ENCODE results near the gene SETD1B.

The SETD1B gene

DNA sequence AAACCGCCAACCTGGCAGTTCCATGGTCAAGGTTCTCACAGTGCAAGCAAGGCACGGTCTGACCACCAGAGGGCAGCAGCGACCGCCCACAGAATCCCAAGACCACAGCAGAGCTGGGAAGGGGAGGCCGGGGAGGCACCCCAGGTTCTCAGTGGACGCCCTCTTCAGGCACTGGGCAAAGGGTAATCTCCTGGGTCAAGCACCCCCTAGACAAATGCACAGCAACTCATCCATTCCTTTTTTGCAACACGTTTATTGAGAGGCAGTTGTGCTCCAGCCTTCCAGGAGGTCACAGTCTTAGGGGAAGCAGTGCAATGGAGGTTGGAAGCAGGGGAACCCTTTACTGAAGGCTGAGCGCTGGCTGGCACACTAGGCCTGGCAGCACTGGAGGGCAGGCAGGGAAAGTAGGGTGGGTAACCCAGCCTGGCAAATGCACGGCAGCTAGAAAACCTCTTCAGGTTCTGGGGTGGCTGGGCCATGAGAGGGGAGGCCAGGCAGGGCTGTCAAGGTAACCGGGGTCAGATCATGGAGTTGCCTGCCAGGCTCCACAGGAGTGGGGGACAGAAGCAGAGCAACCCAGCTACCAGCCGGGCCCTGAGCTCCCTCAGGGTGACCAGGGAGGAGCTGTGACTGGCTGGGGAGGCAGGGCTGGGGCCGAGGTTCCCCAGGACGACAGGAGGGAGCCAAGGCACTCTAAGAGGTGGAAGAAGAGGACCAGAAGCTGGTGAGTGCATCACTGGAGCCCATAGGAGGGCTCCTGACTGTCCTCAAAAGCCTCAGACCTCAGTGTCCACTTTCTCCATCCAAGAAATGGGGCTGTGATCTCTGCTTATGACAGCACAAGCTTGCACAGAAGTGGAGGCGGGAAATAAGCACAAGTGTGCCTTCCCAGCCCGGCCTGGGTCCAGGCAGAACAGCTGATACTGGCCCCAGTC is 8.5 kb upstream of the SETD1B start:
- peak; percentile 81 for DNase-seq

DNA sequence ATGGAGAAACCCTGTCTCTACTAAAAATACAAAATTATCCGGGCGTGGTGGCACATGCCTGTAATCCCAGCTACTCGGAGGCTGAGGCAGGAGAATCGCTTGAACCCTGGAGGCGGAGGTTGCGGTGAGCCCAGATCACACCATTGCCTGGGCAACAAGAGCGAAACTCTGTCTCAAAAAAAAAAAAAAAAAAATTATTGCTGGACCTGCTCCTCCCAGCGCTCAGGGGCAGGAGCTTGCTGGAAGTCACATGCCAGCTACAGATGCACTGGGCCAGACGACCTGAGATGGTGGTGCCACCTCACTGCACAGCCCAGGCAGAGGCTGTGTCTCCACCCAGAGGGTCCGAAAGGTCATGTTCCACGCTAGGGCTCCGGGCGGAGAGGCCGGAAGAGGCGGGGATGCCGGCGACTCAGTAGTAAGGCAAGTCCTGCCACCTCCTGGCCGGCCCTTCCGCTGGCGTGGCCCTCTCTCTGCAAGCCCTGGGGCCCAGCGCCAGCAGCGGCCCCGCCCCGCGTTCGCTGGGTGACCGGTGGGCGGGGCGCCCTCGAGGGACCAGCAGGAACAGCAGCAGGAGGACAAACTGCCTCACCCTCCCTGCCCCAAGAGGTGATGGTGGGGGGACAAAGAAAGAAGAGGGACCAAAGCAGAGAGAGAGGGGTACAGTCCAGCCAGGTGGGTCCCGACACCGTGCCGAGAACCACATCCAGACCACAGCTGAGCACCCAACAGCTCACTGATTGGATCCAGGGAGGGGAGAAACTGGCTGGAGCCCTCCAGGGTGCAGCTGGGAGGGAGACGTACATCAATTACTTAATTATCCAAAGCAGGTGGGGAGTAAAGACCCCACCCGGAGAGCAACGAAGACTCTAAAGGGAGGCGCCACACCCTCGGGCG is 6.7 kb upstream of the SETD1B start:
- DNase-seq, result peak; percentile 87

GRCh38 chr12:121797937-121798786 is 5.6 kb upstream of the SETD1B start:
- DNase-seq, result peak; percentile 58

DNA sequence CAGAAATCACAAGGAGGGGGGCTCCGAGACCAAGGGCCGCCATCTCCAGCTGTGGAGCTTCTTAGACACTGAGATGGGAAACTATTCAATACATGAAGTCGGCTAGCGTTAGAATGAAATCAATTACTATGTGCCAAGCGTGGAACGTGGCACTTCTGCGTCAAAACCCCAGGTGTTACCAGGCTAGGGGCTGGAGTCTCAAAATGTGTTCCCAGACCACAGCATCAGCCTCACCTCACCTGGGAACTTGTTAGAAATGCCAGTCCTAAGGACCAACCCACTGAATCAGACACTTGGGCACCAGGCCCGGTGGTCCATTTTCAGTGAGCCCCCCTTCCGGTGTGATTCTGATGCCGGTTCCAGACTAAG is 5.0 kb upstream of the SETD1B start:
- no peak for DNase-seq

DNA sequence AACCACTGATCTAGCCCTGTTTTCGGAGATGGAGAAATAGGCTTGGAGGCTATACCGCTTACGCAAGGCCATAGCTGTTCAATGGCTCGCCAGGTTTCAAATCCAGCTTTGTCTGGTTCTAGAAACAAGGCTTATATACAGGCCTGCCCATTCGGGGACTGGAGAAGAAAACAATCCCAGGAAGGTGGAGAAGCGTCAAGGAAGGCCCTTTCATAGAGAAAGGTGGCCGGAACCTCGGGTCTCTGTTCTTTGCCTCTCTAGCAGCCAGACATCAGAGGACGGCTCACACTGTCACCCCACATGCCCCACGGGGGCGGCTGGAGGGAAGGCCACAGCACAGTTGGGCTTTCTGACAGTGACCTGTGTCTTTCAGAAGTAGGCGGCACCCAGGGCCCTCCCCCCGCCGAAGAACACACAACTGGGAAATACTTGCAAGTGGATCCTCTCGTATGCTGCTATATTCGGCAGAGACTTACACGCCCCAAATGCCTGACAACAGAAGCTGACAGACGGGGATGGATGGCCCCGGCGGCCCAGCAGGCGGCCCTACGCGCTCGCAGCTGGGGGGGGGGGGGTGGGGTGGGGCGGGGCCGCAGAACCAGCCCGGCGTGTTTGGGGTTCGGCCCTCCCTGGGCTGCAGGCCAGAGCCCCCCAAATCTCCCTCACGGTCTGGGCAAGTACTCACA is 4.5 kb upstream of the SETD1B start:
- peak; percentile 73 for DNase-seq

DNA sequence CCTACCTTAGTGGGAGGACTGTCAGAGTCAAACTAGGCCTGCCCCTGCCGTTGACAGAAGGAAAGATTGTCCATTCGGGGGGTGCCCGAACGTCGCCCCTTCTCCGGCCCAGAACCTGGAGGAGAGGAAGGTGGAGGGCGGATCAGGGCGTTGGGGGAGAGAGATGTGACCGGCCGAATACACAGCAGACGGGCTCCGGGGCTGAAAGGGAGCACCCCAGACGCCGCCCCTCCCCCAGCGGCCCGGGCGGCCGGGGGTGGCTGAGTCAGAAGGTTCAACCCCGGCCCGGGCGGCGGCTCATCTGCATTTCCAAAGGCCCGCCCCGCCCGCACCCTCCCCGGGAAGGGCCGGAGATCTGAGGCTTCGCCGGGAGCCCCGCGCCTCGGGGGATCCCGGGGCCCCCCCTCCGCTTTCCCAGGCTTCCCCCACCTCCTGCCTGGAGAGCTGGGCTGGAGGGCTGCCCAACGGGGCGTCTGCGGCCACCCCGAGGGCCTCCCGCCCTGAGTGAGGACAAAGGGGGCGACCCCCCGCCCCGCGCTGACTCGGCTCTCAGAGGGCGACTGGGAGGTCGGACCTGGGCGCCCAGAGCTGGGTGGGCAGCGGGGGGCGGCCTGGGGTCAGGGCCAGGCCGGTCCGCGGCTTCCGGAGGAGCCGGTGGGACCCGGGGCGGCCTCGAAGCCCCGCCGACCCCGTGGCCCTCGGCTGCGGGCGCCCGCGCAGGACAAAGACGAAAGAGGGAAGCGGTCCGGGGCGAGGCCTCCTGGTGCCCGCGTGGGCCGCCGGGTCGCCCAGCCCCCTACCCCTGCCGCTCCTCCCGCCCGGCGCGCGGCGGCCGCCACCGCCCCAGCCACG is 3.7 kb upstream of the SETD1B start:
- peak; percentile 88 for DNase-seq

DNA sequence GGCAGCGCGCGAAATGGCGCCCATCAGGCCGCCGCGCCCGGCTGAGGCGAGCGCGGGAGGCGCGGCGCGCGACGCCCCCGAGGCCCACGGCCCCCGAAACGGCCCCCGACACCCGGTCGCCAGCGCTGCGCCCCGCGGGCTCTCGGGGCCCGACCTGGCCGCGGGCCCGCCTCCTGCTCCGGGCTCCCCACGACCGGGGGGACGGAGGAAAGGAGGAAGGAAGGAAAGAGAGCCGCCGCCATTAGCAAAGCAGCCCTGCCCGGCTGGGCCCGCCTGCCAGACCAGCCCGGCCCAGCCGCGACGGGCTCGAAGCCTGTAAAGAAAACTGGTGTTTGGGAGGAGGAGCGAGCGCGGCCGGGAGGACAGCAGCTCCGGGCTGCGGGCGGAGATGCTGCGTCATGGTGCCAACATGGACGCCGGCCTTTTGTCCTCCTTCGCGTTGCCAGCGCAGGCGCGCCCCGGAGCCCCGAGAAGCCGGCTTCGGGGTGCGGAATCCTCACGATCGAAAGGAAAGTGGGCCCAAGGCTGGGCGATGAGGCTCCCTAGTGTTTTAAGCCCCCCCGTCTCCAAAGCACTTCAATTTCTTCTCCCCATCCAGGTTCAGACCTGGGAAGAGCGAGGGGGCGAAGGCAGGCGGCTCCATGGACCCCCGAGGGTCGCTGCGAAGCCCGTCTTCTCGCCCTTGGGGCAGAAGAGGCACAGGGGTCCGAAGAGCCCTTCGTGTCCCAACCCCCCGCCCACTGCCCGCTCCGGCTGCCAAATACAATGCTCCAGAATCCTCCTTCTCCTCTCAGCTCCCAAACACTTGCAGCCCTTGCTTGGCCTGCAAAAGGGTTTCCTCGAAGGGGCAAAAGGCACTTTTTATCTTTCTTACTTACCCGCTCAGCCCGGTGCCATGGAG is 2.9 kb upstream of the SETD1B start:
- DNase-seq, result peak; percentile 85

GRCh38 chr12:121801595-121802484 is 2.0 kb upstream of the SETD1B start:
- DNase-seq, result peak; percentile 59

- DNase-seq, result no peak
Observed at GRCh38 chr12:121802485-121802842, 1.3 kb upstream of the SETD1B start.

DNA sequence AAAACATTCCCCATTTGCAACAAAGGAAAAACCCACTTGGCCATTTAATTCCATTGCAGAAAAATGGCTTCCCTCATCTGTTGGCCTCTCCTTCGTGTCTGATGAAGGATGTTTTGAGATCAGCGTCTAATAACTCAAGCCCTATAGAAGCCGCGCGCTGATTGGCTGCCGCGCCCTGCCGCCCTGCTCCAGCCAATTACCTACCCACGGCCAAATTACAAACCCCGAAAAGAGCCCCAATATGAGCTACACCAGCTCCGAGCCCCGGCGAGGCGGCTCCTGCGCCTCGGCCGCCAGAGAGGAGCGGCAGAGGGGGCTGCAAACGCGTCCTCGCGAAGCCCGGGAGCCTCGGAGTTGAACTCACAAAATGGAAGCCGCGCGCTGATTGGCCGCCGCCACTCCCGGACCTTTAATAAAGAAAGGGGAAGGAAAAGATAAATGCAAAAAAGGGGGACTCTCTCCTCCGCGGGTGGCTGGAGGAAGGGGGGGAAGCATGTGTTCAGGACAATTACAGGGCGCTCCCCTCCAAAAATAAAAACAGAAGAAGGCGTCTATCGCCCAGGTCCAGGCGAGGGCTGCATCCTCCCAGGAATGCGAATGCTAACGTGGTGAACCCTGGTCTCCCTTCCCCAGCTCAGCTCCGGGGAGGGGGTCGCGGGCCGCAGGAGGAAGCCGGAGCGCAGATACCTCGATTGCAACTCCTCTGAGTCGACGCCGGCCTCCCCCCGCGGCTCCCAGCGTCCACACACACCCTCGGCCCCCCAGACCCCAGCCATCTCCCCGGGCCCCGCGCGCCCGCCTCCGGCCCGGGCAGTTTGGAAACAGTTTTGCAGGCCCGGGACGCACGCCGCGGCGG is 738 bp upstream of the SETD1B start:
- DNase-seq, result peak; percentile 99

DNA sequence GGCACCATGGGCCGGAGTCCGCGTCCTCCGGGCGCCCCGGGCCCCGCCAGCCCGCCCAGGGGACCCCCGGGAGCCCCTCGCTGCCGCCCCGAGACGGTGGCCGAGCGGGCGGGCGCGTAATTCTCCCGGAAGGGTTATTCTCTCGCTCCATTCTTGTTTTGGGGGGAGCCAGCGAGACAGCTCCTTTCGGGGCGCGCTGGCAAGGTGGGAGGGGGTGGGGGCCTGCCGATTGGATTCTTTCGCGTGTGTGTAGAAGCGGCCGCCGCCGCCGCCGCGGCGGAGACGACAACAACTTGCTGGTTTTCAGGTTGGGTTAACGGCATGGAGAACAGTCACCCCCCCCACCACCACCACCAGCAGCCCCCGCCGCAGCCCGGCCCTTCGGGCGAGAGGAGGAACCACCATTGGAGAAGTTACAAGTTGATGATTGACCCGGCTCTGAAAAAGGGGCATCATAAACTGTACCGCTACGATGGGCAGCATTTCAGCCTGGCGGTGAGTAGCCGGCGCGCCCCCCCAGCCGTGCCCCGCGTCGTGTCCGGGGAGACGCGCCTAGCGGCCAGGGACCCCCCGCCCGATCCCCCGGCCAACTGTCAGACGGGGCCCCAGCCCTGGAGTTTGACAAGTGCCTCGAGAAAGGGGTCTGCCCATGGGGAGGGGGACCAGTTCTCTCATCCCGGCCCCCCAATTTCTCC is 755 bp downstream of the SETD1B start:
- DNase-seq, result peak; percentile 63

DNA sequence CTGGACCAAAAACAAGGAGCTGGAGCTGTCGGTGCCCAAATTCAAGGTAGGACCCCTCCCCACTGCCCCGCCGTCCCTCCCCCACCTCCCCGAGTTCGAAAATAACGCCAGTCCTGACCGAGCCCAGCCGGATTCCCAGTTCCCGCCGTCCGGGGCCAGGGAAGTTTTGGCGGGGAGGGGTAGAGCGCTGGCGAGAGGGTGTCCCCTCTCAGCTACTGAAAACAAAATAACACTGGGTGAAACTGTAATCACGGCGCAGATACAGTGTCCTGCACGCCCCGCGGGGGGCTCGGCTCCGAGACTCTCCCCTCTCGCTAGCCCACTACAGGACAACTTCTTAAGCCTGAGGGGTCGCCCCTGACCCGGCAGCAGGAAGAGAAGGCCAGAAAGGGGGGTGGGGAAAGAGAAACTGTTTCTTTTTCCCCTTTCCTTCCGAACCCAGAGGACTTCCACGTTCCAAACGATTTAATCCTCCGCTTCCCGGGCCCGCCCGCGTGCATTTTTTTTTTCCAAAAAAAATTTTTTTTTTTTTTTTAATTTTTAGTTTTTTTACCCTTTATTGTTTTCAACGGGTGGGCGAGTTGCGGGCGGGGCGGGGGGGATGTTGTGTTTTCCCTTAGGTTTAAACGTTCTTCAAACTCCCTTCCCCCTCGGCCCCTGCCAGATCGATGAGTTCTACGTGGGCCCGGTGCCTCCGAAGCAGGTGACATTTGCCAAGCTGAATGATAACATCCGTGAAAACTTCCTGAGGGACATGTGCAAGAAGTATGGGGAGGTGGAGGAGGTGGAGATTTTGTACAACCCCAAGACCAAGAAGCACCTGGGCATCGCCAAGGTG is 1.6 kb downstream of the SETD1B start:
- peak; percentile 75 for DNase-seq

DNA sequence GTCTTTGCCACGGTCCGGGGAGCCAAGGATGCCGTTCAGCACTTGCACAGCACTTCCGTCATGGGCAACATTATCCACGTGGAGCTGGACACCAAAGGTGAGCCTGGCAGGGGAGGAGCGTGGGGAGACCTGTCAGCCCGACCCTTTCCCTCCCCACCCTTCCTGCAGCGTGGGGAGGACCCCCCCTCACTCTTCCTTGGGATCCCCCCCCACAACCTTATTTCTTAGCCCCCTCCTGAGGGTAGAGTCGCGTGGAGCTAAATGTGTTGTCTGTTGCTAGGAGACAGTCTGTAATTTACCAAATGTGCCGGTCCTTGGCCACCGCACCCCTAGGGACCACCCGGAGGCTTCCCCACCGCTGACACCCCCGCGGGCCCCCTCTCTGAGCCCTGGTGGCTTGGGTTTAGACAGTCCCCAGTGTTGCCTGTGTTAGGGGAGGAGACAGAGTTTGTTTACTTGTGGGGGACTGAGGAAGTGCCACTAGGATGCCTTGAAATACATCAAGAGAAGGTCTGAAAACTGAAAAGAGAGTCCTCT is 2.3 kb downstream of the SETD1B start:
- DNase-seq, result no peak

- peak; percentile 47 for DNase-seq
Observed at GRCh38 chr12:121806546-121807423, 3.0 kb downstream of the SETD1B start.

Measured in right kidney (tissue), 1 donor.